Activated T-cell treated with anti-CD3 and anti-CD28 coated beads, Interleukin-2, amount 50 U/mL, for 72 hours (primary cell): ENCODE measurements around the gene SELENOO. TPM values are rescaled to one million over a fixed set of nuclear protein-coding genes. Genes with fewer than 3 reads are reported as not detected.
"Not testable (repeated sequence)": the region's sequence is repeated elsewhere in the genome, so short reads cannot be mapped to it uniquely, and the experiment has no call there.

Experiments used
- ATAC-seq, 2 donors: fragments of 150-1000 bp; cut with Tn5 transposase; replicated peaks in 1 of 2; 2 replicates each; pipeline ENCODE4 v1.10.0; 2021; ENCODE audit warnings: moderate library complexity in 2 of 2, mild to moderate bottlenecking in 1 of 2
- DNase-seq, 2 donors: peaks; one replicate each; pipeline ENCODE4 v3.0.0; 2021 to 2022; ENCODE audit warnings: mixed read lengths in 1 of 2
- H3K27ac Mint-ChIP-seq: one replicate; pipeline ENCODE4 v1.8.0; 2022; ENCODE audit warnings: mild to moderate bottlenecking, moderate library complexity, mixed read lengths
- H3K27me3 Mint-ChIP-seq: one replicate; pipeline ENCODE4 v1.8.0; 2022; ENCODE audit warnings: low read depth, mixed read lengths
- H3K36me3 Mint-ChIP-seq, 2 donors: one replicate each; pipeline ENCODE4 v1.8.0; 2022; ENCODE audit warnings: mixed read lengths in 2 of 2, mild to moderate bottlenecking in 1 of 2; ENCODE audit not compliant: insufficient read depth in 2 of 2
- H3K4me1 Mint-ChIP-seq: one replicate; pipeline ENCODE4 v1.8.0; 2022; ENCODE audit warnings: low read depth, mixed read lengths
- H3K4me3 Mint-ChIP-seq, 2 donors: one replicate each; pipeline ENCODE4 v1.8.0; 2022; ENCODE audit warnings: mild to moderate bottlenecking in 2 of 2, mixed read lengths in 2 of 2, moderate library complexity in 2 of 2
- H3K9me3 Mint-ChIP-seq, 2 donors: one replicate each; pipeline ENCODE4 v1.8.0; 2022; ENCODE audit warnings: mixed read lengths in 2 of 2
- total RNA-seq, 2 donors: library from RNA; stranded (reverse); gene quantifications; one replicate each; pipeline ENCODE4 v1.2.3, GENCODE V29; 2022

SELENOO gene
- total RNA-seq, 2 donors from 2014 or later: 17.6 to 19.4 TPM

DNA sequence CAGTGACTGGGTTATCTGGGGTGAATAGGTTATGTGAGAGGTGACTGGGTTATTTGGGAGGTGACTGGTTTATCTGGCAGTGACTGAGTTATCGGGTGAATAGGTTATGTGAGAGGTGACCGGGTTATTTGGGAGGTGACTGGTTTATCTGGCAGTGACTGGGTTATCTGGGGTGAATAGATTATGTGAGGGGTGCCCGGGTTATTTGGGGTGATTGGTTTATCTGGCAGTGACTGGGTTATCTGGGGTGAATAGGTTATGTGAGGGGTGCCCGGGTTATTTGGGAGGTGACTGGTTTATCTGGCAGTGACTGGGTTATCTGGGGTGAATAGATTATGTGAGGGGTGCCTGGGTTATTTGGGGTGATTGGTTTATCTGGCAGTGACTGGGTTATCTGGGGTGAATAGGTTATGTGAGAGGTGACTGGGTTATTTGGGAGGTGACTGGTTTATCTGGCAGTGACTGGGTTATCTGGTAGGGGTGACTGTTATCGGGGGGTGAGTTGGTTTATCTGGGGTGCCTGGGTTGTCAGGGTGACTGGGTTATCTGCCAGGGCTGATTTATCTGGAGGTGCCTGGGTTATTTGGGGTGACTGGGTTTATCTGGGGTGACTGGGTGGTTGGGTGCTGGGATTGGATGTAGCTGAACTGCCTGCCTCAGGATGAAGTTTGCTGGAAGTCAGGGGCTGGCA lies 32.2 kb upstream of the SELENOO start:
- DNase-seq, H3K36me3 Mint-ChIP-seq, ATAC-seq, H3K4me1 Mint-ChIP-seq, H3K27ac Mint-ChIP-seq, H3K9me3 Mint-ChIP-seq: not testable (repeated sequence)
- Mint-ChIP-seq H3K4me3 (peak overlapping the region; percentile 67 to 83), H3K27me3 (peaks cover 44% of the 10 kb centered on the region)

DNA sequence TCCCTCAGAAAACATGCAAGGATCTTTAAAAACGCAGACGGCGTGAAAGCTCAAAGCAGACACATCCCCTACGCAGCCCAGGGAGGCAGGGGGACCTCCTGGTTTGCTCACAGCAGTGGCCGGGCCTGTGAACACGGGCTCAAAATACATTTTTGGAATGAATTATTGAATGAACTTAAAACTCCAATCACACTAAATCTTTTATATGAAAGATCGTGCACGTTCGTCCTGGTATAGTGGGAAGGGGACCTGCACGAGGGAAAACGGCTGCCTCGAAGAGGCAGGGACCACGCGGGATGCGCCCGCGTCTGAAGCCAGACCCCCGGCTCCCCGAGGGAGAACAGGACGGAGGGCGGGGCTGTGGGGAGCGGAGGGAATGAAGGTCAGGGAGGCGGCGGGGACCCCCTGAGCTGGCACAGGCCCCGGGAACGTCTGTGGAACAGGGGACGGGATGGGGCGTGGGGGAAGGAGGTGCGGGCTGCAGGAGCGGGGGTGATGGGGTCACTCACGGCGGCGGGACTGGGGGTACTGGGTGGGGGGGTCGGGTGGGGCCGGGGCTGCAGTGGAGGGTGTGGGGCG lies 31.5 kb upstream of the SELENOO start:
- peaks cover 6% of the 10 kb centered on the region for H3K4me1 Mint-ChIP-seq
- H3K4me3 Mint-ChIP-seq: peak overlapping the region; percentile 67 to 83
- peaks cover 0 to 2% of the 10 kb centered on the region in 2 donors for H3K9me3 Mint-ChIP-seq
- H3K27ac Mint-ChIP-seq: no peak overlapping the region
- ATAC-seq (no peak), DNase-seq (no peak)
- peaks cover 41% of the 10 kb centered on the region for H3K27me3 Mint-ChIP-seq
- peaks cover 0 to 4% of the 10 kb centered on the region in 2 donors for H3K36me3 Mint-ChIP-seq

DNA sequence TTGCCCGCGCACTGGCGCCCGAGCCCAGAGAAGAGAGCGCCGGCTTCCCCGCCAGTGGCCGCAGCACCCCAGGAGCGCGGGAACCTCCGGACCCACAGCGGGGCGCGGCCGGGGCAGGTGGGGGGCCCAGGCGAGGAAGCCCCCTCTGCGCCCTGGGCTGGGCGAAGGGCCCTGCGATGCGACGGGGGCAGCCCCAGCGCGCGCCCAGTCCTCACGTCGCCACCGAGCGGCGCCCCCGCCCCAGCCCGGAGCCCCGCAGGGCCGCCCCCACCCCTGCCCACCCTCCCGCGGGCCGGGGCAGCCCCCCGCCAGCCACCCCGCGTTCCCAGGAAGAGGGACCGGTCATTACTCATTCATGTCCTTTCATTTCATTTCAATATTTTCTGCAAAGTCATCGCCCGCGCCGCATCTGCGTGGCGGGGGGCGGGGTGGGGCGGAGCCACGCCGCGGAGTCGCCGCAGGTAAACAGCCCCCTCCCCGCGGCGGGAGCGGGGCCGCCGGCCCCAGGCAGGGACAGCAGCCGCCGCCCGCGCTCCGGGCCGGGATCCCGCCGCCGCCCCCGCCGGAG lies 31.0 kb upstream of the SELENOO start:
- Mint-ChIP-seq H3K4me1 (peaks cover 6% of the 10 kb centered on the region), H3K27ac (no peak overlapping the region), H3K9me3 (peaks cover 0 to 2% of the 10 kb centered on the region in 2 donors), H3K27me3 (peaks cover 39% of the 10 kb centered on the region), H3K36me3 (peaks cover 0 to 4% of the 10 kb centered on the region in 2 donors), H3K4me3 (peak overlapping the region; percentile 52 to 59)
- DNase-seq: peak; percentile 65 to 78
- peak; percentile 79 to 84 for ATAC-seq

DNA sequence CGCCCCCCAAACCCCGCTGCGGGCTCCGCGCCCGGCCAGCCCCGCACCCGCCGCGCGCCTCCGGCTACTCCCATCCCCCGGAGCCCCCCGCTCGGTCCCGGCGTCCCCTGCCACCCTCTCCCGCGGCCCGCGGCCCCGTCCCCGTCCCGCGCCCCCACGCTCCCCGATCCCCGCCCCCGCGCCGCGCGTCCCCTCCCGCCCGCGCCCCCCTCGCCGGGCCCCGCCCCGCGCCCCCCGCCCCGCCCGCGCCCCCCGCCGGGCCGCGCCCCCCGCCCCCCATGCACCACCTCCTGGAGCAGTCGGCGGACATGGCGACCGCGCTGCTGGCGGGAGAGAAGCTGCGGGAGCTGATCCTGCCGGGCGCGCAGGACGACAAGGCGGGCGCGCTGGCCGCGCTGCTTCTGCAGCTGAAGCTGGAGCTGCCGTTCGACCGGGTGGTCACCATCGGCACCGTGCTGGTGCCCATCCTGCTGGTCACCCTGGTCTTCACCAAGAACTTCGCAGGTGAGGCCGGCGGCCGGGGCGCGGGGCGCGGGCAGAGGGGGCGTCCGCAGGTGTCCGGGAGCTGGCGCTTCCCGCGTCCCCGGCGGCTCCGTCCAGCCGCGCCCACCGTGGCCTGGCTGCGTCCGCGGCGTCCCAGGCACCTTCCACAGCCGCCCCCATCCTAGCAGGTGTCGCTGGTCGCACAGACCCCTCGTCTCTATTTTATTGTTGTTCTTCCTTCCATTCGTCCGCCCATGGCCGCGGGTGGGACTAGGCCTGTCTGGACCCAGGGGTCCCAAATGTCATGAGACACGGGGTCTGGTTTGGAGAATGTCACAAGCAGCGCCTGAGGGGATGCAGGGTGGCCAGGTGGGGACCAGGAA lies 30.1 kb upstream of the SELENOO start, which contains the start of gene PANX2:
Gene PANX2, plus strand, starts transcription at position 279 of the 866 bp plus-strand sequence. Its CDS starts 0 bp downstream, at position 279.
- DNase-seq: no peak
- H3K36me3 Mint-ChIP-seq: peaks cover 0 to 3% of the 10 kb centered on the region in 2 donors

DNA sequence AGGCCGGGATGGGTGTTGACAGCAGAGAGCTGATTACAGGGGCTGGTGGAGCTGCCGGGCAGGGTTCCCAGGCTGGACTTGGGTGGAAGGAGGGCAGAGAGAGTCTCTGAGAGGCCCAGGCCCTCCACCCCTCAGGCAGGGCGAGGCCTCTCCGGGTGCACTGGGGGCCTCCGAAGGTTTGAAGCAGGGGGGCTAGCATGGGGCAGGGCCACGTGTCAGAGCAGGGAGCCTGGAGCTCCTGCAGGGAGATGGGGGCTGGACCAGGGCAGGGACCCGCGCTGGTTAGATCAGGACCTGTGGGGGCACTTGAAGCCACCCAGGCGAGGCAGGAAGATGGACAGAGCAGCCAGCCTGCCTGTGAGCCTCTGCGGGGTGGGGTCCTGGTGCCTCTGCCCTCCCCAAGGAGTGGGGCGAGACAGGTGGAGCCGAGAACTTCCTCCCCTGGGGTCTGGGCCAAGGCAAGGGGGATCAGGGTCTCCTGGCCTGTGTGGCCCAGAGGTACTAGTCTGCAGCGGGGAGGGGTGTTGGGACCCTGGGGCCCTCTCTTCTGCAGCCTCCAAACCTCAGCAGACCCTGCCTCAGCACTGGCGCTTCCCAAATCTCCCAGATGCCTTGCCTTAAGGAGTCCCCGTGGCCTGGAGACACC lies 29.4 kb upstream of the SELENOO start:
- H3K27ac Mint-ChIP-seq: no peak overlapping the region
- H3K4me3 Mint-ChIP-seq: peak overlapping the region; percentile 80 to 81
- DNase-seq: no peak
- ATAC-seq: no peak
- peaks cover 6% of the 10 kb centered on the region for H3K4me1 Mint-ChIP-seq
- peaks cover 0 to under 1% of the 10 kb centered on the region in 2 donors for H3K9me3 Mint-ChIP-seq
- H3K27me3 Mint-ChIP-seq: peaks cover 39% of the 10 kb centered on the region
- H3K36me3 Mint-ChIP-seq: peaks cover 0 to 3% of the 10 kb centered on the region in 2 donors

More for the DNA sequence above, 30.1 kb upstream of the SELENOO start, which contains the start of gene PANX2:
- Mint-ChIP-seq H3K4me1 (peaks cover 6% of the 10 kb centered on the region), H3K9me3 (peaks cover 0 to 2% of the 10 kb centered on the region in 2 donors), H3K4me3 (peak within 1 kb of the TSS; percentile 80 to 81), H3K27ac (peak within 1 kb of the TSS; percentile 69), H3K27me3 (peaks cover 39% of the 10 kb centered on the region)
- peak in 1 of 2 donors; percentile 26 for ATAC-seq

DNA sequence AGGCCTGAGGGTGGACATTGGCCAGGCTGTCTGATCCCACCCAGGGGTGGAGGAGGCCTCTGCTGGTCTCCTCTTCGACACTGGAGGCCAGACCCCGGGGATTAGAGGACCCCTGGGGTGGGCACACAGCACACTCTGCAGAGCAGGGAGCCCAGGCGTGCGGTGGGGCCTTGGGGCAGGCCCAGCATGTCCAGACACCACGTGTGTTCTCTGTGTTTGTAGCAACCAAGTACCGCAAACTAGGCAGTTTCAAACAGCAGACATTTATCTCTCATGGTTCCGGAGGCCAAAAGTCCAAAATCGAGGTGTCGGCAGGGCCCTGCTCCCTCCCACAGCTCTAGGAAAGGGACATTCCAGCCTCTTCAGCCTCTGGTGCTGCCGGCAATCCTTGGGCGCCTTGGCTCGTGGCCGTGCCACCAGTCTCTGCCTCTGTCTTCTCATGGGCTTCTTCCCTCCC lies 28.8 kb upstream of the SELENOO start:
- Mint-ChIP-seq H3K9me3 (no peaks in the 10 kb centered on the region), H3K27ac (no peak overlapping the region), H3K36me3 (peaks cover 0 to 3% of the 10 kb centered on the region in 2 donors), H3K27me3 (peaks cover 39% of the 10 kb centered on the region), H3K4me3 (peak overlapping the region; percentile 13 to 27), H3K4me1 (peaks cover 6% of the 10 kb centered on the region)
- ATAC-seq (no peak), DNase-seq (no peak)

DNA sequence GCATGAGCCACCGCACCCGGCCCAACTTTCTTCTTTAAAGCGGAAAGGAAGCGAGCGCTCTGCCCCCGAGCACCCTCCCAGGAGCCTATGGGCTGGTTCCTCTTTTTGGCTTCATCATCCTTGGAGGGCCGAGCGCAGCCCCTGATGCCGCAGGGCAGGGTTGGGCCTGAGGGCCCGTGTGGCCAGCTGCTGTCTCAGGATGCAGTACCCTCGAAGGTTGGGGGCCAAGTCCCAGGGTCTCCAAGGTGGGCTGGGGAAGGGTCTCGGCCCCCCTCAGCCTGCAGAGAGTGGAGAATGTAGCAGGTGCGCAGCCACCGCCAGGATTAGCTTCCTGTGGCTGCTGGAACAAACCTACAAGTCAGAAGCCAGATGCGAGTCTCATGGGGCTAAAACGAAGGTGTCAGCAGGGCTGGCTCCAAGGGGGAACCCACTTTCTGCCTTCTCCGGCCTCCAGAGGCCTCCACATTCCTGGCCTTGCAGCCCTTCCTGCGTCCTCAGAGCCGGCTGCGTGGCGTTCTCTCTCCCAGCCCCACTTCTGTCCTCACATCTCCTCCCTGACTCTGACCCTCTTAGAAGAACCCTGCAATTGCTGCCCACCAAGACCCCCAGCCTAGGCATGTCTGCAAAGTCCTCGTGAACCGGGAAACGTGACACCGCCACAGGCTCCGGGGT lies 27.4 kb upstream of the SELENOO start:
- no peak overlapping the region for H3K4me3 Mint-ChIP-seq
- no peak overlapping the region for H3K27ac Mint-ChIP-seq
- H3K9me3 Mint-ChIP-seq: no peaks in the 10 kb centered on the region
- DNase-seq (no peak), ATAC-seq (no peak)
- peaks cover 6% of the 10 kb centered on the region for H3K4me1 Mint-ChIP-seq
- peaks cover 0 to 3% of the 10 kb centered on the region in 2 donors for H3K36me3 Mint-ChIP-seq
- H3K27me3 Mint-ChIP-seq: peaks cover 29% of the 10 kb centered on the region

DNA sequence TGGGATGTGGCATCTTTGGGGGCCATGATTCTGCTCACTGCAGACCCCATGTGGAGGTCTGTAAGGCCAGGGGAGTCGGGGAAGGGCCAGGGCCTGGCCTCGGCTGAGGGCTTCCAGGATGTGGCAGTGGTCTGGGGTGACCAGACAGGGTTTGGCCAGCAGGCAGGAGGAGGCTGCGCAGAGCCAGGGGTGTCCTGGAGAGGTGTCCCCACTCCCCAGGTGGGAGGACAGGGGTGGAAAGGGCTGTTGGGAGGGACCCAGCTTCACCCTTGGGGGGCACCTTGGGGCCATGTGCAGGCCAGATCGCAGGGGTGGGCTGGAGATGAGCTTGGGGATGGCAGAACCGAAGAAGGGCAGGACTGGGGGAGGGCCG lies 26.8 kb upstream of the SELENOO start:
- ATAC-seq (no peak), DNase-seq (no peak)
- Mint-ChIP-seq H3K27me3 (peaks cover 23% of the 10 kb centered on the region), H3K9me3 (no peaks in the 10 kb centered on the region), H3K36me3 (peaks cover 0 to 3% of the 10 kb centered on the region in 2 donors), H3K27ac (no peak overlapping the region), H3K4me3 (no peak overlapping the region), H3K4me1 (peaks cover 5% of the 10 kb centered on the region)

DNA sequence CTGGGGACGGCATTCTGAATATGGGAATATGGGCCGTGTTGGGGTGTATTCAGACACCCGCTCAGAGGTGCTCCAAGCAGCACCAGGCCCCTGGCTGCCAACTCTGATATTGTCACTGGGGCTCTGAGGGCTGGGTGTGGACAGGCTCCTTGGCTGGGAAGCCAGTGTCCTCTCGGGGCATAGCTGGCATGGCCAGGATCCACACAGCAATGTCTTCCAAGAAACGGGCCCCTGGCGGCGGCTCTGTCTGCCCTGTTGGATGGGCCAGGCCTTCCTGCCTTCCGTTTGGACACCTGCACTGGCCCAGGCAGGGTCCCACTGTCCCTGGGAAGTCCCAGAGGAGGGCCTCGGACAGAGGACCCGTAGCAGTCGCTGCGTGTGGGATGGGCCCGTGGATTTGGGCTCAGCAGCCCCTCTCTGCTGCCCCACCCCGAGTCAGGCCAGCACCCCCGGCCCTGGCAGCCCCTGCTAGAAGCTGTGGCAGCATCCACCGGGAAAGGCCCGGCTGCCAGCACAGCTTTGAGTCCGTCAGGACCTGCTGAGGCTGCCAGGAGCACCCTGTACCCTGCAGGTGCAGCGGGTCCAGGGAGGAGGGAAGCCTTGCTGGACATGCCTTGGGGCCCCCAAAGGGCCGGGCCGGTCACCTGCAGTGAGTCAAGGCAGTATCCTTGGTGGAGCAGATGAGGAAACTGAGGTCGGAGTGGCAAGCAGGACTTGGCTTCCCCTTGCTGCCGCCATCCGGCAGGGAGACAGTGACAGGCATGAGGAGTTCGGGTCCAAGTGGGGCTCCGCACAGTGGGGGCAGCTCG lies 26.2 kb upstream of the SELENOO start:
- H3K27me3 Mint-ChIP-seq: peaks cover 19% of the 10 kb centered on the region
- no peaks in the 10 kb centered on the region for H3K9me3 Mint-ChIP-seq
- ATAC-seq: no peak
- no peak overlapping the region for H3K4me3 Mint-ChIP-seq
- no peak overlapping the region for H3K27ac Mint-ChIP-seq
- H3K36me3 Mint-ChIP-seq: peaks cover 0 to 3% of the 10 kb centered on the region in 2 donors
- DNase-seq: no peak
- H3K4me1 Mint-ChIP-seq: no peaks in the 10 kb centered on the region

DNA sequence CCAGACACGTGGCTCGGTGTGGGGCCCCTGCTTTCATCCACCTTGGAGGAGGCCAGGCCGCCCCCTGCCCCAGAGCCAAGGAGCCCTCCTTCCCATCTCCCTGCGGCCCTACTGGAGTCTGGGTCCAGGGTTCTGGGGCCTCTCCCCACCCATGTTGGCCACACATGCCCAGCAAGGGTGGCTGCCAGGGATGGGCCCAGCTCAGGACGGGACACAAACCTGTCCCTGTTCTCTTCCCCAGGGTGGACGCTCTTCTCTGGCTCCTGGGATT lies 25.7 kb upstream of the SELENOO start:
- H3K36me3 Mint-ChIP-seq: peaks cover 0 to 3% of the 10 kb centered on the region in 2 donors
- H3K27ac Mint-ChIP-seq: no peak overlapping the region
- DNase-seq (no peak), ATAC-seq (no peak)
- H3K4me3 Mint-ChIP-seq: no peak overlapping the region
- no peaks in the 10 kb centered on the region for H3K9me3 Mint-ChIP-seq
- peaks cover 19% of the 10 kb centered on the region for H3K27me3 Mint-ChIP-seq
- H3K4me1 Mint-ChIP-seq: no peaks in the 10 kb centered on the region

DNA sequence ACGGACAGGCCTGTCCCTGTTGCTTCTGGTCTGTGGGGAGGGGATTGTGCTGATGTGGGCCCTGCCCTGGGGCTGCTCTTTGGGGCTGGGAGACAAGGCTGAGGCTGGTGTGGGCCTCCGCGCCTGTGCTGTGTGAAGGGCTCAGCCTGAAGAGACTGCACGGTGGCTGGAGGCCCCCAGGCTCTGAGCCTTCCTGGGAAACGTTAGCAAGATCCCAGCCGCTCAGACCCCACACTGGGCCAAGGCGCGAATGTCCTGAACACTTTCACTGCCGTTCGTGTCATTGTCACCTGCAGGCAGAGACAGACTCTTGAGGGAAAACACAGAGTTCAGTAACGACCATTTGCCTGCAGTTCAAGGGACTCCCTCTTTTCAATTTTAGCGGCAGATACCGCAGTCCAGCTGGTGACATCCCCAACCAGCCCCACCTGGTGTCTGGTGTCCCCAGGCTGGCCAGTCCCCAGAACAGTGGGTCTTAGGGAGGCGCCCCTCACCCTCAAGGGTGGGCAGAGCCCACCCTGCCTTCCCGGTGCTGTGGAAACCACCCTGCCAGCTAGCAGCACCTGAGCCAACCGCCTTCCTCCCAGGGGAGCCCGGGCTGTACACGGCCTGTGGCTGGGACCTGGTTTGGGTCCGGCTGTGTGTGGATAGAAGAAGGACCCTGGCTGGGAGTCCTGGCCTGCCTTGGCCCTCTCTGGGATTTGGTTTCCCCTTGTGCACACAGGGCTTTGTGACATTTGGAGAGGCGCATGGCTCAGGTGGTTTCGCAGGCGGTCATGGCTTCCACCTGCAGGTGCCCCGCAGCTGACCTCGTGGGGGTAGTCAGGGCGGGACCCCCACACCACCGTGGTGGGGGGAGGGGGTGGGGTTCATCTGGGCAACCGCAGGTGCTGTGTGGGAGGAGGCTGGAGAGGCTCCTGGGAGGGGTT lies 24.6 kb upstream of the SELENOO start:
- ATAC-seq (no peak), DNase-seq (no peak)
- H3K27ac Mint-ChIP-seq: no peak overlapping the region
- no peaks in the 10 kb centered on the region for H3K4me1 Mint-ChIP-seq
- H3K4me3 Mint-ChIP-seq: no peak overlapping the region
- H3K36me3 Mint-ChIP-seq: no peaks in the 10 kb centered on the region
- no peaks in the 10 kb centered on the region for H3K9me3 Mint-ChIP-seq
- peaks cover 15% of the 10 kb centered on the region for H3K27me3 Mint-ChIP-seq
